Activated CD4-positive, alpha-beta T cell treated with anti-CD3 and anti-CD28 coated beads for 4 hours (primary cell): ENCODE measurements around the gene CABP1.
A peak's percentile ranks its signal among the peaks of the same experiment; 100 is the strongest.
"Not testable (repeated sequence)": the region's sequence is repeated elsewhere in the genome, so short reads cannot be mapped to it uniquely, and the experiment has no call there.

Experiments used
- DNase-seq, 2 donors: peaks; one replicate each; pipeline ENCODE4 v3.0.0-alpha.2; 2020

CABP1 gene

GRCh38 chr12:120639771-120640721 is at the start of gene CABP1:
Gene CABP1 (plus strand): TSS chr12:120640626. CDS start chr12:120640686, 60 bp downstream.
- peak; percentile 69 to 70 for DNase-seq

- DNase-seq = no peak
Observed at GRCh38 chr12:120590741-120591407, 49.6 kb upstream of the CABP1 start.

GRCh38 chr12:120592121-120593049 is 48.0 kb upstream of the CABP1 start:
- DNase-seq = no peak

- DNase-seq = no peak
Observed at GRCh38 chr12:120596901-120597300, 43.5 kb upstream of the CABP1 start.

- DNase-seq = no peak
Observed at GRCh38 chr12:120597861-120598260, 42.6 kb upstream of the CABP1 start.

- no peak for DNase-seq
Observed at GRCh38 chr12:120598674-120599463, 41.6 kb upstream of the CABP1 start.

GRCh38 chr12:120599672-120600552 is 40.5 kb upstream of the CABP1 start:
- no peak for DNase-seq

GRCh38 chr12:120602416-120602815 is 38.0 kb upstream of the CABP1 start:
- DNase-seq = not testable (repeated sequence)

GRCh38 chr12:120610560-120610959 is 29.9 kb upstream of the CABP1 start:
- DNase-seq = no peak

GRCh38 chr12:120611534-120611933 is 28.9 kb upstream of the CABP1 start:
- DNase-seq = not testable (repeated sequence)

- DNase-seq = no peak
Observed at GRCh38 chr12:120614848-120615247, 25.6 kb upstream of the CABP1 start.

- DNase-seq = not testable (repeated sequence)
Observed at GRCh38 chr12:120617193-120617592, 23.2 kb upstream of the CABP1 start.

GRCh38 chr12:120617767-120618166 is 22.7 kb upstream of the CABP1 start:
- DNase-seq = not testable (repeated sequence)

GRCh38 chr12:120618954-120619615 is 21.3 kb upstream of the CABP1 start:
- no peak for DNase-seq

GRCh38 chr12:120620624-120621023 is 19.8 kb upstream of the CABP1 start:
- no peak for DNase-seq

- peak in 1 of 2 donors; percentile 17 for DNase-seq
Observed at GRCh38 chr12:120625557-120626419, 14.6 kb upstream of the CABP1 start.

- no peak for DNase-seq
Observed at GRCh38 chr12:120628919-120629318, 11.5 kb upstream of the CABP1 start.

GRCh38 chr12:120630104-120630892 is 10.1 kb upstream of the CABP1 start:
- DNase-seq = no peak
